Activated CD4-positive, alpha-beta memory T cell treated with anti-CD3 and anti-CD28 coated beads, Interleukin-2, amount 10 ng/mL, durations not matched to agents 7 days and 5 days (primary cell): ENCODE data around the gene S1PR4. TPM values are rescaled to one million over a fixed set of nuclear protein-coding genes. Genes with fewer than 3 reads are reported as not detected.
"Not testable (repeated sequence)": the region's sequence is repeated elsewhere in the genome, so short reads cannot be mapped to it uniquely, and the experiment has no call there.

Experiments
- CTCF ChIA-PET: fragments of 350-600 bp; sonication (Branson Sonifier 250); formaldehyde crosslinking; loops from one replicate; lab custom pipeline; 2021; ENCODE audit warnings: antibody characterized with exemption, inconsistent platforms; lab: Charles Lee
- POLR2A ChIA-PET: fragments of 350-600 bp; sonication (Branson Sonifier 250); formaldehyde crosslinking; loops from one replicate; lab custom pipeline; 2021; ENCODE audit warnings: antibody characterized with exemption; lab: Charles Lee
- DNase-seq: peaks from one replicate; pipeline ENCODE4 v3.0.0-alpha.2; 2020
- H3K27ac Mint-ChIP-seq: one replicate; pipeline ENCODE4 v1.8.0; 2021; ENCODE audit warnings: mild to moderate bottlenecking, mixed read lengths
- H3K27me3 Mint-ChIP-seq: one replicate; pipeline ENCODE4 v1.8.0; 2021; ENCODE audit warnings: mixed read lengths
- H3K36me3 Mint-ChIP-seq: one replicate; pipeline ENCODE4 v1.8.0; 2021; ENCODE audit warnings: low read depth, mixed read lengths
- H3K4me1 Mint-ChIP-seq: one replicate; pipeline ENCODE4 v1.8.0; 2021; ENCODE audit warnings: mixed read lengths
- H3K4me3 Mint-ChIP-seq: one replicate; pipeline ENCODE4 v1.8.0; 2021; ENCODE audit warnings: mild to moderate bottlenecking, mixed read lengths
- H3K9me3 Mint-ChIP-seq: one replicate; pipeline ENCODE4 v1.8.0; 2021; ENCODE audit warnings: mixed read lengths
- total RNA-seq, 2 experiments: library from RNA; stranded (reverse); gene quantifications; one replicate each; pipeline ENCODE4 v1.2.3, GENCODE V29; 2021

S1PR4 gene
- total RNA-seq, 2 experiments from 2014 or later: 275 to 280 TPM

DNA sequence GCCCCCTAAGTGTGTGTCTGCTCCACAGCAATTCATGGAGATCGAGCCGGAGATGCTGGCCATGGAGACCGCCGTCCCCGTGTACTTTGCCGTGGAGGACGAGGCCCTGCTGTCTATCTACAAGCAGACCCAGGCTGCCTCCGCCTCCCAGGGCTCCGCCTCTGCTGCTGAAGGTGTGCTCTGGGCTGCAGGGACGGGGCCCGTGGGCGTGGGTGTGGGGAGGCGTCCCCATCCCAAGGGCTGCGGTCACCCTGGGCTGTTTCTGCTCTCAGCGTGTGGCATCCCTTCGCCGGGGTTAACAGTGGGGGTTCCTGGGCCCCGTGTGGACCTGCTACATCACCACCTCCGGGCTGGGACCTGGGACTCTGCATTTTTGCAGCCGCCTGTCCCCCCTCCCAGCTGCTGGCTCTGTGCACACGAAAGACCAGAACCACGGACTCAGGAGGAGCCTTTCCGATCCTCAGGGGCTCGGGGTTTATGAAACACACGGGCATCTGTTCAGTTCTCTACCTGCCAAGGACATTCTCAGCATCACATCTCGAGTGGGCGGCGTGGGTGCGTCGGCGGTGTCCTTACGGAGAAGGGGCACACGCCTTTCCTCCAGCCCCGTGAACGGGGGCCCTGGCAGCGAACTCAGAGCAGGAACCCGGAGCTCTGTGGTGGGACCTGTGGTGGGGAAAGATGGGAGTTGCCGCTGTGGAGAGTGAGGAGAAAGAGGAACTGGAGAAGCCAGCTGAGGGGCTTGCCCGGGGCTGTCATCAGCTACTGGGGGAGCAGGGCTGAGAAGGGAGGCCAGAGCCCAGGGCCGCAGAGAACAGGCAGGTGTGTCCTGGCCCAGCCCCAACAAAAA lies 14.9 kb downstream of the S1PR4 start:
- no peak overlapping the region for H3K4me3 Mint-ChIP-seq
- ChIA-PET POLR2A (no interaction called here), CTCF (no interaction called here)

DNA sequence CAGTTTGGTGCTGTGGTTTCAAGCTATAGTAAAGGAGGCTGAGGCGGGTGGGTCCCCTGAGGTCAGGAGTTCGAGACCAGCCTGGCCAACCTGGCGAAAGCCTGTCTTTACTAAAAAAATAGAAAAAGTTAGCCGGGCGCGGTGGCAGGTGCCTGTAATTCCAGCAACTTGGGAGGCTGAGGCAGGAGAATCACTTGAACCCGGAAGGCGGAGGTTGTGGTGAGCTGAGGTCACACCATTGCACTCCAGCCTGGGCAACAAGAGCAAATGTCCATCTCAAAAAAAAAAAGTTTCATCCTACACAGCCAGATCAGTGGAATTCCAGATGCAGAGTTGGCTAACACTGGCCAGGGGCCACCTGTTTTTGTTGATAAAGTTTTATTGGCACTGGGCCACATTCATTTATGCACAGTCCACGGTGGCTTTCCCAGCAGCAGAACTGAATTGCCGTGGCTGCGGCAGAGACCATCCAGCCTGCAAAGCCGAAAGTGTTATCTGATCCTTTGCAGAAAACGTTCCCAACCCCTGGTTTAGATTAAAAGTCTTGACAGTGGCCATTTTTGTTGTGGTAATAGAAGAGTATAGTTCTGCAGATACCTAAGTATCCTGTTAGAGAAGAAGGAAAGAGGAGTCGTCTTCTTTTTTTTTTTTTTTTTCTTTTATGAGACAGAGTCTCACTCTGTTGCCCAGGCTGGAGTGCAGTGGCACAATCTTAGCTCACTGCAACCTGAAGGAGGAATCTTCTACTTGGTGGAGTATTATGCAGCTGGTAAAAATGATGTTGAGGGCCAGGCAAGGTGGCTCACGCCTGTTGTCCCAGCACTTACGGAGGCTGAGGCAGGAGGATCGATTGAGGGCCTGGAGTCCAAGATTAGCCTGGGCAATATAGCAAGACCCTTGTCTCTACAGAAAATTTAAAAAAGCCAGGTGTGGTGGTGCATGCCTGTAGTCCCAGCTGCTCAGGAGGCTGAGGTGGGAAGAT lies 15.8 kb downstream of the S1PR4 start:
- CTCF ChIA-PET: no interaction called here
- POLR2A ChIA-PET: no interaction called here
- Mint-ChIP-seq H3K27ac (no peak overlapping the region), H3K4me1 (peaks cover 4% of the 10 kb centered on the region), H3K4me3 (no peak overlapping the region), H3K27me3 (no peaks in the 10 kb centered on the region), H3K9me3 (no peaks in the 10 kb centered on the region), H3K36me3 (peaks cover 5% of the 10 kb centered on the region)
- DNase-seq: no peak

More for the DNA sequence above, 14.9 kb downstream of the S1PR4 start:
- DNase-seq: no peak
- Mint-ChIP-seq H3K27me3 (no peaks in the 10 kb centered on the region), H3K27ac (no peak overlapping the region), H3K36me3 (peaks cover 5% of the 10 kb centered on the region), H3K4me1 (peaks cover 13% of the 10 kb centered on the region), H3K9me3 (no peaks in the 10 kb centered on the region)

GRCh38 chr19:3196064-3196932 lies 17.7 kb downstream of the S1PR4 start:
- H3K27ac Mint-ChIP-seq: no peak overlapping the region
- H3K4me1 Mint-ChIP-seq: no peaks in the 10 kb centered on the region
- ChIA-PET POLR2A (no interaction called here), CTCF (no interaction called here)
- DNase-seq: no peak
- H3K27me3 Mint-ChIP-seq: no peaks in the 10 kb centered on the region
- H3K4me3 Mint-ChIP-seq: no peak overlapping the region
- H3K9me3 Mint-ChIP-seq: no peaks in the 10 kb centered on the region
- peaks cover 8% of the 10 kb centered on the region for H3K36me3 Mint-ChIP-seq

GRCh38 chr19:3196933-3197205 lies 18.3 kb downstream of the S1PR4 start:
- ChIA-PET POLR2A (no interaction called here), CTCF (no interaction called here)
- H3K4me1 Mint-ChIP-seq: no peaks in the 10 kb centered on the region
- H3K27me3 Mint-ChIP-seq: no peaks in the 10 kb centered on the region
- no peak for DNase-seq
- H3K4me3 Mint-ChIP-seq: no peak overlapping the region
- no peak overlapping the region for H3K27ac Mint-ChIP-seq
- H3K9me3 Mint-ChIP-seq: no peaks in the 10 kb centered on the region
- H3K36me3 Mint-ChIP-seq: peaks cover 8% of the 10 kb centered on the region

DNA sequence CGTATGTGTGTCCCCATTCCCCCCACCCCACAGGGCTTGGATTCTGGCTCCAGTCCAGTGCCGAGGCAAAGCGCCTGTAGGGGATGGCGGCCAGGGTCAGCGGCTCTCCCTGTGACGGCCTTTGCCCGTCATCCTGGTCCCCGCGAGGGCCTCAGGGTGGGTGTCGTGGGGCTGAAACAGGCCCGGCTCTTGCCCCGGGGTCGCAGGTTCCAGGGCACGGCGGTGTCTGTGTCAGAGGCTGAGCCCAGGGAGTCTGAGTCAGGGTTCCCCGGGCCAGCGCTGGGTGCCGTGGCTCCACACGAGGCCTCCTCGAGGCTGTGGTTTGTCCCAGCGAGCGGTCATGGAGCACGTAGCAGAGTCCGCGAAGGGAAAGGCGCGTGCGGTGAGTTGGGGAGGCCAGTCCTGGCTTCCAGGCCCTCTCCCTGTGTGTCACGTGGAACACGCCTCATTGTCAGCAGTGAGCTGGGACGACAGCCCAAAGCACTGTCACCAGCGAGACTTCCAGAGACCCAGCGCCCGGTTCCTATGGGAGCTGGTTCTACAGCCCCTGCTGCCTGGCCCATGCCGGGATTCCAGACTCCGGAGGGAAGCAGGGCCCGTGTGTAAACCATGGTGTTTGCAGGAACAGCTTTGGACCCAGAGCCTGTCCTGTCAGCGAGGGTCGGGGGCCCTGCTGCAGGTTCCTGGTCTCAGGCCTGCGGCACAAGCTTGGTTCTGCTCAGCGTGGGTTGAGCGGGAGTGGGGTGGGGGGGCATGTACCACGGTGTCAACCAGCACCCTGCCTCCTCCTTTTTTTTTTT lies 20.5 kb downstream of the S1PR4 start:
- CTCF ChIA-PET: interaction anchor here (0.5 to 0.9 kb wide), 4 partner anchors 77 to 807 kb away, joined by 3 to 4 read pairs (median 3); no protein-coding TSS in a partner anchor
- H3K4me3 Mint-ChIP-seq: no peak overlapping the region
- DNase-seq: no peak
- H3K36me3 Mint-ChIP-seq: peaks cover 7% of the 10 kb centered on the region
- H3K9me3 Mint-ChIP-seq: no peaks in the 10 kb centered on the region
- POLR2A ChIA-PET: no interaction called here
- H3K27ac Mint-ChIP-seq: no peak overlapping the region
- H3K4me1 Mint-ChIP-seq: no peaks in the 10 kb centered on the region
- no peaks in the 10 kb centered on the region for H3K27me3 Mint-ChIP-seq

- H3K36me3 Mint-ChIP-seq: peaks cover 2% of the 10 kb centered on the region
- ChIA-PET CTCF (no interaction called here), POLR2A (no interaction called here)
- H3K27ac Mint-ChIP-seq: no peak overlapping the region
- DNase-seq: no peak
- H3K9me3 Mint-ChIP-seq: no peaks in the 10 kb centered on the region
- H3K4me1 Mint-ChIP-seq: no peaks in the 10 kb centered on the region
- no peaks in the 10 kb centered on the region for H3K27me3 Mint-ChIP-seq
- H3K4me3 Mint-ChIP-seq: no peak overlapping the region
Observed at GRCh38 chr19:3201072-3201700, 22.6 kb downstream of the S1PR4 start.

- CTCF ChIA-PET: no interaction called here
- Mint-ChIP-seq H3K9me3 (no peaks in the 10 kb centered on the region), H3K36me3 (peaks cover 2% of the 10 kb centered on the region), H3K27ac (no peak overlapping the region), H3K4me1 (no peaks in the 10 kb centered on the region), H3K4me3 (no peak overlapping the region), H3K27me3 (no peaks in the 10 kb centered on the region)
- DNase-seq: no peak
- POLR2A ChIA-PET: interaction anchor here (1.5 kb wide), 1 partner anchor 18 kb away, joined by 3 read pairs; no protein-coding TSS in a partner anchor
Observed at GRCh38 chr19:3201911-3202310, 23.3 kb downstream of the S1PR4 start.

DNA sequence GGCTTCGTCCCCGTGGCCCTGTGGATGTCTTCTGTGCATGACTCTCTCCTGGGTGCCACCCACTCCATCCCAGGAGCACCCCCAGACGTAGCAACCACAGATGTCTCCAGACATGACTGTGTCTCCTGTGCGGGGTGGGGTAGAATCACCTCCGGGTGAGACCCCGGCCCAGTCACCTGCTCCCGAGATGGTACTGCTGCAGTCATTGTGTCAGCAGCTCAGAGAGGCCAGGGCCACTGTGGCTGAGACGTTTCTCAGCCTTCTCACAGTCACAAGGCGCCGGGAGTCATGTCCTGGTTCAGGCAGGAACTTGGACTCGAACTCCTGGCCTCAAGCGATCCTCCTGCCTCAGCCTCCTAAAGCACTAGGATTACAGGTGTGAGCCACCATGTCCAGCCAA lies 23.8 kb downstream of the S1PR4 start:
- Mint-ChIP-seq H3K4me3 (no peak overlapping the region), H3K27me3 (no peaks in the 10 kb centered on the region), H3K4me1 (no peaks in the 10 kb centered on the region), H3K36me3 (peaks cover 2% of the 10 kb centered on the region), H3K27ac (peak overlapping the region; percentile 19), H3K9me3 (no peaks in the 10 kb centered on the region)
- CTCF ChIA-PET: no interaction called here
- no peak for DNase-seq
- POLR2A ChIA-PET: interaction anchor here (1.5 kb wide), 1 partner anchor 18 kb away, joined by 3 read pairs; no protein-coding TSS in a partner anchor

GRCh38 chr19:3202895-3203294 lies 24.3 kb downstream of the S1PR4 start:
- CTCF ChIA-PET, H3K4me3 Mint-ChIP-seq, H3K9me3 Mint-ChIP-seq, DNase-seq, H3K36me3 Mint-ChIP-seq, H3K4me1 Mint-ChIP-seq, H3K27me3 Mint-ChIP-seq: not testable (repeated sequence)
- POLR2A ChIA-PET: interaction anchor here (1.5 kb wide), 1 partner anchor 19 kb away, joined by 3 read pairs; no protein-coding TSS in a partner anchor
- peak overlapping the region; percentile 19 for H3K27ac Mint-ChIP-seq

DNA sequence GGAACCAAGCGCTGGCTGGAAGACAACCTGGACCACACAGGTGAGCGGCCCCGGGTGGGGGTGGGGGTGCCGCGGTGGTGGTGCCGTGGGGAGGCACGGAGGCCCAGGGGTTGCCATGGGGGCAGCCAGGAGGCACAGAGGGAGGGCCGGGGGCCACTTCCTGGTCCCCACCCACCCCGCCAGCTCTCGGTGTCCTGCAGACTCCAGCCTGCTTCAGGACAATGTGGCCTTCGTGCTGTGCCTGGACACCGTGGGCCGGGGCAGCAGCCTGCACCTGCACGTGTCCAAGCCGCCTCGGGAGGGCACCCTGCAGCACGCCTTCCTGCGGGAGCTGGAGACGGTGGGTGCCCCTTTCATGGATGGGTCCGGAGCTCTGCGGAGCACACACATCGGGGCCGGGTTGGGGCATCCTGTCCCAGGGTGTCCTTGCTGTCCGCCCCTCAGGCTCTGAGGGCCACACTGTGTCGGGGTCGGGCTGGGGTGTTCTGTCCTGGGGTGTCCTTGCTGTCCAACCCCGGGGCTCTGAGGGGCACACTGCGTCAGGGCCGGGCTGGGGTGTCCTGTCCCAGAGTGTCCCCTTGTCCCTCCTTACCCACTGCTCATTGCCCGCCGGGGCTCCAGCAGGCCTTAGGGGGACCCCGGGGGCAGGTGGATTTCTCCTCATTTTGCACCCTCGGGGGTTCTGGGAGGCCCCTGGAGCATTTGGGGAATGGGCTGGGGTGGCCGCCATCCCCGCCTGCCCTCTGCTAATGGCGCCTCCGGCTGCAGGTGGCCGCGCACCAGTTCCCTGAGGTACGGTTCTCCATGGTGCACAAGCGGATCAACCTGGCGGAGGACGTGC lies 25.5 kb downstream of the S1PR4 start:
- Mint-ChIP-seq H3K36me3 (peaks cover 4% of the 10 kb centered on the region), H3K27ac (no peak overlapping the region), H3K27me3 (no peaks in the 10 kb centered on the region), H3K9me3 (no peaks in the 10 kb centered on the region), H3K4me1 (no peaks in the 10 kb centered on the region), H3K4me3 (no peak overlapping the region)
- POLR2A ChIA-PET: no interaction called here
- DNase-seq: no peak
- CTCF ChIA-PET: interaction anchor here (0.5 kb wide), 1 partner anchor 1143 kb away, joined by 3 read pairs; no protein-coding TSS in a partner anchor

- H3K4me1 Mint-ChIP-seq: no peaks in the 10 kb centered on the region
- POLR2A ChIA-PET: no interaction called here
- no peaks in the 10 kb centered on the region for H3K9me3 Mint-ChIP-seq
- H3K27ac Mint-ChIP-seq: no peak overlapping the region
- CTCF ChIA-PET: no interaction called here
- no peaks in the 10 kb centered on the region for H3K27me3 Mint-ChIP-seq
- H3K36me3 Mint-ChIP-seq: peaks cover 4% of the 10 kb centered on the region
- H3K4me3 Mint-ChIP-seq: no peak overlapping the region
- DNase-seq: no peak
Observed at GRCh38 chr19:3204646-3205275, 26.2 kb downstream of the S1PR4 start.
